ENCODE data around the gene RMI2. TPM values are rescaled to one million over a fixed set of nuclear protein-coding genes. Genes with fewer than 3 reads are reported as not detected.

Gene RMI2
- polyA plus RNA-seq, 2 of the 4 experiments (the other 2 are of a cell fraction) = 24.2 to 26.9 TPM

- FAIRE-seq = no peak
- Histone ChIP-seq H3K27ac (peak overlapping the region in 1 of 2 experiments; percentile 90; a peak in 3 of 6 replicates), H3K4me3 (no peak overlapping the region), H3K4me1 (peaks cover 24% of the 10 kb centered on the region), H3K9me3 (no peaks in the 10 kb centered on the region), H3K4me2 (no peak overlapping the region)
- TF ChIP-seq CHD4 (IDR thresholded peaks at IDR 0.05; ENCODE audit: borderline replicate concordance) = no peak
- TF ChIP-seq SREBF2 (IDR thresholded peaks at IDR 0.05) = no peak
- TF ChIP-seq JUN (IDR thresholded peaks at IDR 0.05) = no peak
- TF ChIP-seq, protein P1, sequence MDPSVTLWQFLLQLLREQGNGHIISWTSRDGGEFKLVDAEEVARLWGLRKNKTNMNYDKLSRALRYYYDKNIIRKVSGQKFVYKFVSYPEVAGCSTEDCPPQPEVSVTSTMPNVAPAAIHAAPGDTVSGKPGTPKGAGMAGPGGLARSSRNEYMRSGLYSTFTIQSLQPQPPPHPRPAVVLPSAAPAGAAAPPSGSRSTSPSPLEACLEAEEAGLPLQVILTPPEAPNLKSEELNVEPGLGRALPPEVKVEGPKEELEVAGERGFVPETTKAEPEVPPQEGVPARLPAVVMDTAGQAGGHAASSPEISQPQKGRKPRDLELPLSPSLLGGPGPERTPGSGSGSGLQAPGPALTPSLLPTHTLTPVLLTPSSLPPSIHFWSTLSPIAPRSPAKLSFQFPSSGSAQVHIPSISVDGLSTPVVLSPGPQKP (IDR thresholded peaks at IDR 0.05; ENCODE audit: low read depth, low read length) = no peak
- TF ChIP-seq RFX5 (IDR thresholded peaks at IDR 0.05) = no peak
- ATAC-seq = no peak
- CTCF ChIA-PET = interaction anchor here (0.6 to 2.3 kb wide), 3 partner anchors 30 to 363 kb away, joined by 3 to 6 read pairs (median 3); no protein-coding TSS in a partner anchor
- DNase-seq (ENCODE audit: low read depth in 1 of 2, low spot score in 1 of 2) = no peak
- POLR2A ChIA-PET = no interaction called here
- WGBS (ENCODE audit: missing lambda C conversion rate) = 92% methylated on average over 9 of the region's 9 CpGs
Observed at GRCh38 chr16:11326737-11327276, 18.5 kb upstream of the RMI2 start.

DNA sequence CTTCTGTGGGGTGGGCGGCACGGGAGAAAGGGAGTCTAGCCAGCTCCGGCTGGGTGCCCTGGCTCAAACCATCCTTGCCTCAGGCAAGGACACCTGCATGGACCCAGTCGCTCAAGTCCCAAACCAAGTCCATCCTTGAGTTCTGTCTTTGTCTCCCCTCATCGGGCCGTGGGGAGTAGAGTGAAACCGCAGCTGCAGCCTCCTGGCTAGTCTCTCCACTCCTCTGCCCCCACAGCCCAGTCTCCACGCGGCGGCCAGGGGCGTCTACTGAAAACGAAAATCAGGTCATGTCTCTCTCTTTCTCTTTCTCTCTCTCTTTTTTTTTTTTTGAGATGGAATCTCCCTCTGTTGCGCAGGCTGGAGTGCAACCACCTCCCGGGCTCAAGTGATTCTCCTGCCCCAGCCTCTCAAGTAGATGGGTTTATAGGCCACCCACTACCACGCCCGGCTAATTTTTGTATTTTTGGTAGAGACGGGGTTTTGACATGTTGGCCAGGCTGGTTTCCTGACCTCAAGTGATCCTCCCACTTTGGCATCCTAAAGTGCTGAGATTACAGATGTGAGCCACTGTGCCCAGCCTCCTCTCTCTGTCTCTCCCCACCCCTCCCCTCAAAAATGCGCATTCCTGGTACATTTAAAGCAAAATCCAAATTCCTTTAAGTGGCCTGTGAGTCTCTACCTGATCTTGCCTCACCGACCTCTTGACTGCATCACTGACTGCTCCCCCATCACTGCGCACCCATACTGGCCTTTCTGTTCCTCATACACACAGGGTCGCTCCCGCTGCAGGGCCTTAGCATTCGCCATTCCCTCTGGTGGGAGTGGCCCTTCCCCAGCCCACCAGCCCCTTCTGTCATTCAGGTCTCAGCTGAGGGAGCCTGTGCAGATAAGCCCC is 17.7 kb upstream of the RMI2 start:
- FAIRE-seq (no peak), ATAC-seq (no peak), DNase-seq (ENCODE audit: low read depth in 1 of 2, low spot score in 1 of 2) (no peak)
- Histone ChIP-seq H3K9me3 (no peaks in the 10 kb centered on the region), H3K4me1 (peaks cover 24% of the 10 kb centered on the region), H3K27ac (peak overlapping the region; percentile 81 to 90), H3K4me2 (peak overlapping the region; percentile 97), H3K4me3 (no peak overlapping the region)
- ChIA-PET POLR2A (interaction anchor here (2.1 kb wide), 1 partner anchor 72 kb away, joined by 14 read pairs; the partner anchor contains the start of gene SOCS1), CTCF (interaction anchor here (0.6 to 2.3 kb wide), 6 partner anchors 14 to 364 kb away, joined by 3 to 6 read pairs (median 3); no protein-coding TSS in a partner anchor)
- 94% methylated on average over 23 of the region's 23 CpGs for WGBS (ENCODE audit: missing lambda C conversion rate)
- TF ChIP-seq PHF8 (IDR thresholded peaks at IDR 0.05; ENCODE audit: borderline replicate concordance, low read depth) (no peak), RAD21 (conservative IDR thresholded peaks at IDR 0.05 in 1 of 2, IDR thresholded peaks at IDR 0.05 in 1 of 2) (no peak), POLR2AphosphoS2 (conservative IDR thresholded peaks at IDR 0.05; ENCODE audit: low read length) (no peak), SREBF2 (IDR thresholded peaks at IDR 0.05) (no peak), FOXS1 (CRISPR knock-in tag; IDR thresholded peaks at IDR 0.05) (no peak), KDM5A (IDR thresholded peaks at IDR 0.05) (no peak), FOSL2 (IDR thresholded peaks at IDR 0.05) (no peak), FOSL2 (CRISPR knock-in tag; IDR thresholded peaks at IDR 0.05) (no peak), ESRRA (IDR thresholded peaks at IDR 0.05; ENCODE audit: borderline replicate concordance, low read length) (no peak), MAZ (IDR thresholded peaks at IDR 0.05; ENCODE audit: borderline replicate concordance, low read depth, low read length) (no peak), JUN (IDR thresholded peaks at IDR 0.05) (no peak), ZC3H11A (IDR thresholded peaks at IDR 0.05) (no peak), ZSCAN20 (CRISPR knock-in tag; IDR thresholded peaks at IDR 0.05) (no peak)
- TF ChIP-seq, protein P2, sequence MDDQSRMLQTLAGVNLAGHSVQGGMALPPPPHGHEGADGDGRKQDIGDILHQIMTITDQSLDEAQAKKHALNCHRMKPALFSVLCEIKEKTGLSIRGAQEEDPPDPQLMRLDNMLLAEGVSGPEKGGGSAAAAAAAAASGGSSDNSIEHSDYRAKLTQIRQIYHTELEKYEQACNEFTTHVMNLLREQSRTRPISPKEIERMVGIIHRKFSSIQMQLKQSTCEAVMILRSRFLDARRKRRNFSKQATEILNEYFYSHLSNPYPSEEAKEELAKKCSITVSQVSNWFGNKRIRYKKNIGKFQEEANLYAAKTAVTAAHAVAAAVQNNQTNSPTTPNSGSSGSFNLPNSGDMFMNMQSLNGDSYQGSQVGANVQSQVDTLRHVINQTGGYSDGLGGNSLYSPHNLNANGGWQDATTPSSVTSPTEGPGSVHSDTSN (IDR thresholded peaks at IDR 0.05) = no peak
